ENCODE results near the gene TNFAIP8L1. TPM values are rescaled to one million over a fixed set of nuclear protein-coding genes. Genes with fewer than 3 reads are reported as not detected.
A peak's percentile ranks its signal among the peaks of the same experiment; 100 is the strongest.

The TNFAIP8L1 gene
- total and polyA plus RNA-seq, 2 of the 8 experiments (the other 6 are each of a cell fraction or from before 2014, with no cell fraction given) = 3.2 to 6.1 TPM

DNA sequence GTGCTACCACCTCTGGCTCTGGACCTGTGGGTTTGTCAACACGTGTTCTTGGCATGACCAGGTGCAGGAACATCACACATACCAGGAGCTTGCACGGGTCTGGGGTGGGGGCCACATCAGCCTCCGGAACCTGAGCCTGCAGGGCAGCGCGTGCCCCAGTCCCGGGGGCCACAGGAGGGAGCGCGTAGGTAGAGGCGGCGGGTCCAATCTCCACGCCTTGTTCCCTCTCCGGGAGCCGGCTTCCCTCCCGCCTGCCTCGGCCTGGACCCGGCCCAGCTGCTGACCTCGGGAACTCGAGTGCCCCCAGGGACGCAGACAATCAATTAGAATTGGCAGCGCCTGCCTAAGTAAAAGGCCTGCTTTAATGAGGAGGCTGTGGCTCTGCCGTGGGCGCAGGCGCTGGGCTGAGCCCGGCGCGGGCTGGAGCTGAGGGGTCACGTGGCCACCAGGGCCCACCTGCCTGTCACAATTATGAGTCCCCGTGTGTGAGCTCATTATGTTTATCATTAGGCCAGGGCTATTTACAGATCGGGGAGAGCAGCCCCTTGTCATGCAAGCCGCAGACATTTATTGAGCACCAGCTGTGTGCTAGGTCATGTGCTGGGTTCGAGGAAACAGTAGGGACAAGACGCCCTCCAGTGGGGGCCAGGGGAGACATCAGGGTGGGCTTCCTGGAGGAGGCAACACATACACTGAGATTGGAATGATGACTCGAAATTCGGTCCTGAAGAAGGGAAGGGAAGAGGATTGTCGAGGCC is 32.2 kb upstream of the TNFAIP8L1 start (continued):
- TF ChIP-seq, protein P1, sequence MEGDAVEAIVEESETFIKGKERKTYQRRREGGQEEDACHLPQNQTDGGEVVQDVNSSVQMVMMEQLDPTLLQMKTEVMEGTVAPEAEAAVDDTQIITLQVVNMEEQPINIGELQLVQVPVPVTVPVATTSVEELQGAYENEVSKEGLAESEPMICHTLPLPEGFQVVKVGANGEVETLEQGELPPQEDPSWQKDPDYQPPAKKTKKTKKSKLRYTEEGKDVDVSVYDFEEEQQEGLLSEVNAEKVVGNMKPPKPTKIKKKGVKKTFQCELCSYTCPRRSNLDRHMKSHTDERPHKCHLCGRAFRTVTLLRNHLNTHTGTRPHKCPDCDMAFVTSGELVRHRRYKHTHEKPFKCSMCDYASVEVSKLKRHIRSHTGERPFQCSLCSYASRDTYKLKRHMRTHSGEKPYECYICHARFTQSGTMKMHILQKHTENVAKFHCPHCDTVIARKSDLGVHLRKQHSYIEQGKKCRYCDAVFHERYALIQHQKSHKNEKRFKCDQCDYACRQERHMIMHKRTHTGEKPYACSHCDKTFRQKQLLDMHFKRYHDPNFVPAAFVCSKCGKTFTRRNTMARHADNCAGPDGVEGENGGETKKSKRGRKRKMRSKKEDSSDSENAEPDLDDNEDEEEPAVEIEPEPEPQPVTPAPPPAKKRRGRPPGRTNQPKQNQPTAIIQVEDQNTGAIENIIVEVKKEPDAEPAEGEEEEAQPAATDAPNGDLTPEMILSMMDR (IDR thresholded peaks at IDR 0.05; ENCODE audit: control extremely low read depth in 1 of 3, insufficient read depth in 1 of 3, low read depth in 1 of 3, low read length in 3 of 3) = peak; percentile 50 to 68 (median 62)
- TF ChIP-seq CREB1 (IDR thresholded peaks at IDR 0.05) (peak; percentile 6; the same call in 1 of the 2 replicates), YY1 (IDR thresholded peaks at IDR 0.05; ENCODE audit: low read depth, low read length) (no peak), HDAC2 (IDR thresholded peaks at IDR 0.05; ENCODE audit: borderline replicate concordance in 1 of 2, low read depth in 2 of 2, low read length in 2 of 2) (peak in 1 of 2 experiments; percentile 18; a peak in 2 of 4 replicates), RBBP5 (IDR thresholded peaks at IDR 0.05; ENCODE audit: borderline replicate concordance, low read depth, low read length) (0 out of 2 replicates have a peak, but pooled peaks have one; percentile 51), RAD21 (IDR thresholded peaks at IDR 0.05 in 1 of 2, conservative IDR thresholded peaks at IDR 0.05 in 1 of 2; ENCODE audit: low read depth in 2 of 2, low read length in 2 of 2) (peak; percentile 53 to 70), KDM5A (IDR thresholded peaks at IDR 0.05; ENCODE audit: low read length) (no peak), KDM1A (IDR thresholded peaks at IDR 0.05; ENCODE audit: borderline replicate concordance, low read length) (peak; percentile 82), KDM4A (IDR thresholded peaks at IDR 0.05; ENCODE audit: low read depth, low read length, severe bottlenecking) (peak; percentile 36), TAF1 (IDR thresholded peaks at IDR 0.05; ENCODE audit: low read depth, low read length) (0 out of 2 replicates have a peak, but pooled peaks have one; percentile 19)
- TF ChIP-seq, protein P2, sequence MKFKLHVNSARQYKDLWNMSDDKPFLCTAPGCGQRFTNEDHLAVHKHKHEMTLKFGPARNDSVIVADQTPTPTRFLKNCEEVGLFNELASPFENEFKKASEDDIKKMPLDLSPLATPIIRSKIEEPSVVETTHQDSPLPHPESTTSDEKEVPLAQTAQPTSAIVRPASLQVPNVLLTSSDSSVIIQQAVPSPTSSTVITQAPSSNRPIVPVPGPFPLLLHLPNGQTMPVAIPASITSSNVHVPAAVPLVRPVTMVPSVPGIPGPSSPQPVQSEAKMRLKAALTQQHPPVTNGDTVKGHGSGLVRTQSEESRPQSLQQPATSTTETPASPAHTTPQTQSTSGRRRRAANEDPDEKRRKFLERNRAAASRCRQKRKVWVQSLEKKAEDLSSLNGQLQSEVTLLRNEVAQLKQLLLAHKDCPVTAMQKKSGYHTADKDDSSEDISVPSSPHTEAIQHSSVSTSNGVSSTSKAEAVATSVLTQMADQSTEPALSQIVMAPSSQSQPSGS (IDR thresholded peaks at IDR 0.05; ENCODE audit: low read length) = 0 out of 2 replicates have a peak, but pooled peaks have one; percentile 43
- TF ChIP-seq, protein P3, sequence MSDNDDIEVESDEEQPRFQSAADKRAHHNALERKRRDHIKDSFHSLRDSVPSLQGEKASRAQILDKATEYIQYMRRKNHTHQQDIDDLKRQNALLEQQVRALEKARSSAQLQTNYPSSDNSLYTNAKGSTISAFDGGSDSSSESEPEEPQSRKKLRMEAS (IDR thresholded peaks at IDR 0.05) = peak; percentile 69
- TF ChIP-seq, protein P4, sequence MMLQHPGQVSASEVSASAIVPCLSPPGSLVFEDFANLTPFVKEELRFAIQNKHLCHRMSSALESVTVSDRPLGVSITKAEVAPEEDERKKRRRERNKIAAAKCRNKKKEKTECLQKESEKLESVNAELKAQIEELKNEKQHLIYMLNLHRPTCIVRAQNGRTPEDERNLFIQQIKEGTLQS (IDR thresholded peaks at IDR 0.05; ENCODE audit: insufficient read depth, low read depth, low read length) = 0 out of 2 replicates have a peak, but pooled peaks have one; percentile 31
- TF ChIP-seq, protein P5, sequence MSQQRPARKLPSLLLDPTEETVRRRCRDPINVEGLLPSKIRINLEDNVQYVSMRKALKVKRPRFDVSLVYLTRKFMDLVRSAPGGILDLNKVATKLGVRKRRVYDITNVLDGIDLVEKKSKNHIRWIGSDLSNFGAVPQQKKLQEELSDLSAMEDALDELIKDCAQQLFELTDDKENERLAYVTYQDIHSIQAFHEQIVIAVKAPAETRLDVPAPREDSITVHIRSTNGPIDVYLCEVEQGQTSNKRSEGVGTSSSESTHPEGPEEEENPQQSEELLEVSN (IDR thresholded peaks at IDR 0.05) = peak; percentile 61; the same call in 1 of the 2 replicates
